CD4-positive, alpha-beta T cell treated with Interferon gamma for 1 hour (primary cell): ENCODE measurements around the gene SPTBN5.

Experiments
- DNase-seq: peaks from one replicate; pipeline ENCODE4 v3.0.0-alpha.2; 2020

The SPTBN5 gene

GRCh38 chr15:41900526-41901380, 6.9 kb upstream of the SPTBN5 start:
- DNase-seq = no peak

GRCh38 chr15:41899854-41900442, 6.1 kb upstream of the SPTBN5 start:
- no peak for DNase-seq

GRCh38 chr15:41897363-41897799, 3.5 kb upstream of the SPTBN5 start:
- DNase-seq = no peak

GRCh38 chr15:41896566-41896965, 2.7 kb upstream of the SPTBN5 start:
- no peak for DNase-seq

- no peak for DNase-seq
Observed at GRCh38 chr15:41895957-41896356, 2.1 kb upstream of the SPTBN5 start.

- no peak for DNase-seq
Observed at GRCh38 chr15:41895491-41895890, 1.6 kb upstream of the SPTBN5 start.

GRCh38 chr15:41894791-41895463, 1.1 kb upstream of the SPTBN5 start:
- DNase-seq = peak; percentile 92

- DNase-seq = no peak
Observed at GRCh38 chr15:41894251-41894790, 468 bp upstream of the SPTBN5 start.

- peak; percentile 20 for DNase-seq
Observed at GRCh38 chr15:41892621-41893421, 1.0 kb downstream of the SPTBN5 start.

- DNase-seq = no peak
Observed at GRCh38 chr15:41891946-41892345, 1.9 kb downstream of the SPTBN5 start.

GRCh38 chr15:41891226-41891625, 2.6 kb downstream of the SPTBN5 start:
- DNase-seq = no peak

- no peak for DNase-seq
Observed at GRCh38 chr15:41890050-41890690, 3.7 kb downstream of the SPTBN5 start.

GRCh38 chr15:41888662-41889253, 5.1 kb downstream of the SPTBN5 start:
- no peak for DNase-seq

GRCh38 chr15:41887893-41888292, 6.0 kb downstream of the SPTBN5 start:
- DNase-seq = no peak

- no peak for DNase-seq
Observed at GRCh38 chr15:41887161-41887560, 6.7 kb downstream of the SPTBN5 start.

- no peak for DNase-seq
Observed at GRCh38 chr15:41886741-41887140, 7.1 kb downstream of the SPTBN5 start.

- DNase-seq = no peak
Observed at GRCh38 chr15:41885841-41886240, 8.0 kb downstream of the SPTBN5 start.

- no peak for DNase-seq
Observed at GRCh38 chr15:41885321-41885720, 8.5 kb downstream of the SPTBN5 start.

- no peak for DNase-seq
Observed at GRCh38 chr15:41884458-41884857, 9.4 kb downstream of the SPTBN5 start.

- no peak for DNase-seq
Observed at GRCh38 chr15:41883484-41883825, 10.4 kb downstream of the SPTBN5 start.

GRCh38 chr15:41882689-41883483, 11.0 kb downstream of the SPTBN5 start:
- DNase-seq = no peak
